ENCODE results near the gene OLA1.

OLA1 gene

DNA sequence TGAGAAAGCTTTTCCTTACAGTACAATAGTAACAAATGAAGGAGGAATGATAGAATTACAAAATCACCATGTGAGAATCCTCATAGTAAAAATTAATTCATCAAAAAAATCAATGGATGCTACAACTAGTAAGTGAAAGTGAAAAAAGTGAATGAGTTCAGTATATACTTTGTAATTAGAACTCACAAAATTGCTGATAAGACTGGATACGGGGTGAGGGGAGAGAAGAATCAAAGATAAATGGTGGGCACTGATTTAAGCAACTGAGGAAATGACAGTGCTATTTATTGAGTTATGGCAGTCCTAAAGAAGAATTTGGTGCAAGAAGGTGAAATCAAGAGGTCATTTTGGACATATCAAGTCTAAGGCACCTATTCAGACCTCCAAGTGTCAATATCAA lies 20.6 kb downstream of the OLA1 start:
- FAIRE-seq (no peak), DNase-seq (ENCODE audit: insufficient read length, low spot score) (no peak)

DNA sequence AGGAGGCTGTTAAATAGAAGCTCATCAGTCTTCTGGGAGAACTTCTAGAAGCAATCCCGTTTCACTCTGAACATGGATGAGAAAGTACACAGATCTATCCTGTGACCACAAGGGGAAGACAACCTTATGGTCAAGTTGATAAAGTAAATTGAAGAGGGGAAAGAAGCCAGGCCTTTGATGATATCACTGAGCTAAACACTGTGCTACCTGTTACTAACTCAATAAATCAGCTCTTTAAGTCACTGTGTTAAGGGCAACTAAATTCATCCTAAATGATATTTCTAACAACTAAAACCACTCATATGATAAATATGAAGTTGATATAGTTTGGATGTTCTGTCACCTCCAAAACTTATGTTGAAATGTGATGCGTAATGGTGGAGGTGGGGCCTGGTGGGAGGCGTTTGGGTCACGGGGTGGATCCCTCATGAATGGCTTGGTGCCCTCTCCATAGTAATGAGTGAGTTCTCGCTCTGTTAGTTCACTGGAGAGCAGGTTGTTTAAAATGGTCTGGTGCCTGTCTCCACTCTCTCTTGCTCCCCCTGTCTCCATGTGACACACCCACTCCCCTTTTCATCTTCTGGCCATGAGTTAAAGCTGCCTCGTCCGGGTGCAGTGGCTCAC lies 23.6 kb downstream of the OLA1 start:
- FAIRE-seq (no peak), DNase-seq (ENCODE audit: insufficient read length, low spot score) (no peak)

DNA sequence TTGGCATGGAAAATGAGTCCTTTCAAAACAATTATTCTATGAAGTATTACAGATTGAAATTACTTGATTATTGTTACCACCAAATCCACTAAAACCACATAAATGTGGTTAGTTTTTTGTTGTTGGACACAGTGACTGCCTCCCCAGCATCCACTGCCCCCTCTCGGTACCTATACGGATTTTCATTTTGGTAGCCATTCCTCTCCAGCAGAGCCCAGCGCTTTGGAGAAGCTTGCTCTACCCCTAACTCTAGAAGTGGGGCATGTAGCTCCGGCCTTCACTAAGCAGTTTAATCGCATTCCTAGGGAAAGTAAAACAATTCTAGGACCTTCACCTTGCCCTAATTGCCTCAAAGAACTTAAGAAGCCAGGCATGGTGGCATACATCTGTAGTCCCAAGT lies 24.2 kb downstream of the OLA1 start:
- no peak for DNase-seq (ENCODE audit: insufficient read length, low spot score)
- FAIRE-seq, result no peak

DNA sequence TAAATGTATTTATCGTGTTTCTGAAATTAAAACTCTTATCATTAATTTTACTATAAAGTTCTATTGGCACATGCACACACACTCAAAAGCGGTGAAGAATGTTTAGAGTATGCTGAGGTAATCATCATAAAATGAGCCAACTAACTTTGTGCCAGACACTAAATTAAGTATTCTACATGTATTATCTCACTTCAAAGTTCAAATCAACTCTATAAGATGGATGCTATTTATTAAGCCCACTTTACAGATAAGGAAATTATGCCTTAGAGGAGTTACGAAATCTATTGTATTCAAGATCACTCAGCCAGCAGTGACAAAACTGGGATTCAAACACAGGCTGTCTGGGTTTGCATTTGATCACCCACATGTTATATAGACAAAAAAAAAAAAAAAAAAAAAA lies 24.9 kb downstream of the OLA1 start:
- no peak for FAIRE-seq
- no peak for DNase-seq (ENCODE audit: insufficient read length, low spot score)

DNA sequence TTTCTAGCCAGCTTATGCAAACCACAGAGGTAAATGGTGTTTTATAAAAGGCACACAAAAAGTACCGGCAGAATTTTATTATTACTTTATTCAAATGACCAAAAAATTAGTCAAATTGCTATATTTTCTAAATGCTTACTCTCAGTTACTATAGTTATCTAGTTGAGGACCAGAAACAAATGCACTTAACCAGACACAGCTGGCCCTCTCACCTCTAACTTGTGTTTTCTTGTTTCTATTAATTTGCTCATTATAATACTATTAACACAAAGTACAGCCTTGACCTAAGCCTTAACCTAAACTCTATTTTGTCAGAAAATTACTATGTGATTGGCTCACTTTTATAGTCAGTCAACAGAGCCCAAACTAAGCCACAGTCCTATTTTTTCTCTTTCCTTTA lies 26.2 kb downstream of the OLA1 start:
- no peak for FAIRE-seq

DNA sequence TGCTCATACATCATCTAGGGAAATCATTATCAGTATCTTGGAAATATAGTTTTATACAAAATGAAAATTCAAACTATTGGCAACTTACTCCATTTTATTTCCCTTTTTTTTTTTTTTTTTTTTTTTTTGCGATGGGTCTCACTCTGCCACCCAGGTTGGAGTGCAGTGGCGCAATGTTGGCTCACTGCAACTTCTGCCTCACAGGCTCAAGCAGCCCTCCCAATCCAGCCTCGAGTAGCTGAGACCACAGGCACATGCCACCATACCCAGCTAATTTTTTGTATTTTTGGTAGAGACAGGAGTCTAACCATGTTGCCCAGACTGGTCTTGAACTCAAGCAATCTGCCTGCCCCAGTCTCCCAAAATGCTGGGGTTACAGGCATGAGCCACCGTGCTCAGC lies 29.0 kb downstream of the OLA1 start:
- no peak for DNase-seq (ENCODE audit: insufficient read length, low spot score)
- FAIRE-seq, result no peak

More for the DNA sequence above, 26.2 kb downstream of the OLA1 start:
- DNase-seq (ENCODE audit: insufficient read length, low spot score), result no peak

DNA sequence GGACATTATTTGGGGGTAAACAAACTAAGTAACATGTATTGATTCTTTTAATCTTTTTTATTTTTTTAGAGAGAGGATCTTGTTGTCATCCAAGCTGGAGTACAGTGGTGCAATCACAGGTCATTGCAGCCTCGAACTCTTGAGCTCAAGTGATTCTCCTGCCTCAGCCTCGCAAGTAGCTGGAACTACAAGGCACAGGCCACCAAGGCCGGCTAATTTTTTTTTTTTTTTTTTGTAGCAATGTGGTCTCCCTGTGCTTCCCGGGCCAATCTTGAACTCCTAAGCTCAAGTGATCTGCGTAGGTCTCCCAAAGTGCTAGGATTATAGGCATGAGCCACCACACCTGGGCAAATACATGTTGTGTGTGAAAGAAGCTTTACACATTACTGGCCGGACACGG lies 29.6 kb downstream of the OLA1 start:
- FAIRE-seq, result no peak
- no peak for DNase-seq (ENCODE audit: insufficient read length, low spot score)

DNA sequence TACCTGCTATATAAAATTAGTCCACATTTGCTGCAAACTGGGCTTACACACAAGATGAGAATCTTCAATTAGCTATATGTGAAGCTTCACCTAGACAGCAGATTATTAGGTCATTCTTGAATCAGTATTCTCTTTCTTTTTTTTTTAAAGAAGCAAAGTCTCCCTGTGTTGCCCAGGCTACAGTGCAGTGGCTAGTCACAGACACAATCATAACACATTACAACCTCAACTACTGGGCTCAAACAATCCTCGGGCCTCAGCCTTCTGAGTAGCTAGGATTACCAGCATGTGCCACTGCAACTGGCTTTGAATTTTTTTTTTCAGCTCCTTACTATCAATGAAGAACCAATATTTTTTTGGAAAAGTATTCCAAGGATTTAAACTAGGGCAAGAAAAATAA lies 30.5 kb downstream of the OLA1 start:
- DNase-seq (ENCODE audit: insufficient read length, low spot score), result no peak
- no peak for FAIRE-seq

DNA sequence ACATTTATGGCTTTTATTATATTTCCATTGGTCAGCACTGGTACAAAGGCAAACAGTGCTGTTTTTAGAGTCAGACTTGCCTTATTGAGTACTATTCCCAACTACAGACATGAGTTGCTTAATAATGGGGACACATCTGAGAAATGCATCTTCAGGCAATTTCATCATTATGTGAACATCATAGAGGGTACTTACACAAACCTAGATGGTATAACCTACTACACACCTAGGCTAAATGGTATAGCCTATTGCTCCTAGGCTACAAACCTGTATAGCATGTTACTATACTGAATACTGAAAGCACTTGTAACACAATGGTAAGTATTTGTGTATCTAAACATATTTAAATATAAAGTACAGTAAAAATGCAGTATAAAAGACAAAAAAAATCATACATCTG lies 36.4 kb downstream of the OLA1 start:
- FAIRE-seq, result no peak
- no peak for DNase-seq (ENCODE audit: insufficient read length, low spot score)

DNA sequence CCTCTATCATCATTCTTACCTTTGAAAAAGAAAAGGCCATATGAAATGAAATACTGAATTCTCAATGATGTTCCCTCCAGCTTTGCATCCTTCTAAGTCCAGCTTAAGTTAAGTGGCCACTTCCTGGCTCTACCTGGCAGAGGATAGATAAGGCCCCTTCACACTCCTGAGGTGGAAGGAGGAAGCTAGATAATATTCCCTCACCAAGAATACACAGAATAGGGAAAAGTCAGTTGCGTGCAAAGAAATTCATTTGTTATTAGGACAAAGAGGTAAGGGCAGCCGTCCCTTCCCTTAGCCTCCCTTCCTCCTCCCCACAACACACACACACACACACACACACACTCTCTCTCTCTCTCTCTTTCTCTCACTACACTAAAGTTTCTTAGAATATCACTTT lies 37.5 kb downstream of the OLA1 start:
- FAIRE-seq (no peak), DNase-seq (ENCODE audit: insufficient read length, low spot score) (no peak)

DNA sequence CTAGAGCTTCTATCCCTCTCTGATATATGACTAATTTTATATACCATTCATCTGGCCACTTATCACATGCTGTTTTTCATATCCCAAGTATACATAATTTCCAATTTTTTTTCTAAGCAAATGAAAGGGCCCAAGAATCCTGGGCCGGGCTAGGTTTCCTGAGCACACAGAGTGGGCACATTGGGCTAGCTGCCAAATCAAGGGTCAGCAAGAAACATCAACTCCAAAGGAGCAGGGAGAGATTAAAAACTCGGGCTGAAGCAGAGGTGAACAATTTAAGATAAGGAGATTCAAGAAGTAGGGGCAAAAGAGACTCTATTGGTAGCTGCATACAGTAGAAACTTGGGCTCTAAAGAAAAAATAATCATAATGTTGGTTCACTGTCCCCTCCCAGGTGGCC lies 39.0 kb downstream of the OLA1 start:
- FAIRE-seq (no peak), DNase-seq (ENCODE audit: insufficient read length, low spot score) (no peak)

DNA sequence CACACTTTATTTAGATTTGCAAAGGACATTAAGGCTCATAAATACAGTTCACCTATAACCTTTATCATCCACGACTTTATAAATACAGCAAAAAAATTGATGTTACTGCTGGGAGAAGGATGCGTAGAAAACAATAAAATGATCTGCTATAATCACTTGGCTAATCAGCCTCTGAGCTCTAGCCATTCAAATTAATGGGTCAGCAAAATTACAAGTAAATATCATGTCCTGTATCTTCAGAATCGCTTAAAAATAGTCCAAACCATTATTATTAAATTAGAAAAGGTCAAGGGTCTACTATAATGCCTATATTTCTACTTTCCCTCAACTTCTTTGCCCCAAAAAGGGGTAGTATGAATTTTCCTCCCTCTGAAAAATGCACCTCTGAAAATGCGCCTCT lies 40.3 kb downstream of the OLA1 start:
- no peak for DNase-seq (ENCODE audit: insufficient read length, low spot score)
- no peak for FAIRE-seq

DNA sequence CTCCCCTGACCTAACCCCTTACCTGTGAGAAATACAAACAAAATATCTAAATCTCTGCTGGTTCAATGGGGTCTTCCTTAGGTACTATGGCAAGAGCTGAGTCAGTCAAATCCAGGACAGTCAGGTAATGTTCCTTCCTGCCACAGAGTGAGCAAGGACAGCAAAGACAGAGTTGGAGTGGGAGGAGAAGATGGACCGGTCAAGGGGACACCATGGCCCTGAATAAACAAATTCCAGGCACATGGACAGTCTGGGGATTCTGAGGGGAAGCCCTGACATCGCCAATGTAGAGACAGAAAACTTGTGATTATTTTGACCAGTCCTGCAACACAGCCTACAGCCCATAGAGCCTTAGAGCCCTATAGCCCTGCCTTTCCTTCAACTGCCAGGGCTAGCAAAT lies 42.8 kb downstream of the OLA1 start:
- no peak for FAIRE-seq

DNA sequence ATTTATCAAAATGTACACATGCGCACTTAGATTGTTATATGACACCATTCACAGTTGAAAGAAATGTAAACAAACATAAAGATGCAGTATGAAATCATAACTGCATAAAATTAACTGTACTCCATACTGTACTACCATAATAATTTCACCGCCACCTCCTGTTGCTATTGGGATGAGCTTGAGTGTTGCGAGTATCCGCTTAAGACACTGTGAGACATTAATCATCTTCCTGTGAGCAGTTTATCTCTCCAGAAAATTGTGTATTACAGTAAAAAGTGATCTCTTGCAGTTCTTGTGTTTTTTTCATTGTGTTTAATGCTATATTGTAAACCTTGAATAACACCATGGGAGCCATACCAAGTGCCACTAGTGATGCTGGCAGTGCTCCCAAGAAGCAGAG lies 46.1 kb downstream of the OLA1 start:
- DNase-seq (ENCODE audit: insufficient read length, low spot score) (no peak), FAIRE-seq (no peak)

More for the DNA sequence above, 42.8 kb downstream of the OLA1 start:
- DNase-seq (ENCODE audit: insufficient read length, low spot score), result no peak

DNA sequence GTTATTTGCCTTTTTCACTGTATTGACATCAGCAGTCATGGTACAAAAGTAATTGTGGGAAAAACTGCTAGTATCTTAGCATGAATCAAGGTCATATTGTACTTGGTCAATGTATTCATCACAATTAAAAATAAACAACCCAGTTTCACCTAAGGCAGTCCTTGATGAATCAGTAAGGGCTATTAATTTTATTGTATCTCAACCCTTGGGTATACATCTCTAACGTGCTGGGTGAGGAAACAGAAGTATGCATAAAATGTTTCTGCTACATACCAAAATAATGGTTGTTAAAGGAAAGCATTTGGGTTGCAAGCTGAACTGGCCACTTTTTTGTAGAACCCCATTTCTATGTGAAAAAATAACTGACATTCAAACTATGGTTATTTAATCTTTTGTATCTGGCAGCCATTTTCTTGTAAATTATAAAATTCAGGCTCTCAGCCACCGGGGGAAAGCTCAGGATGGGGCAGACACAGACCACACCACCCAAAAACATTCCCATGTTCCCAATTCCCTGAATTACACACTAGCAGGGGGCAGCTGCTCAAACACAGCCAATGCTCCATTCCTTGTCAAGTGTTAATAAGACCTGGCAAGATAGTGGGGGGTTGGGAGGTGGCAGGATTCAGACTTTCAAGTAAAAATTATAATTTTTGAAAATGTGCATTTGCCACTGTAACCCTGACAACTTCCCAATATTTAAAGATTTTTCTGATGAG lies 49.3 kb downstream of the OLA1 start:
- DNase-seq (ENCODE audit: insufficient read length, low spot score), result no peak
- FAIRE-seq, result no peak

DNA sequence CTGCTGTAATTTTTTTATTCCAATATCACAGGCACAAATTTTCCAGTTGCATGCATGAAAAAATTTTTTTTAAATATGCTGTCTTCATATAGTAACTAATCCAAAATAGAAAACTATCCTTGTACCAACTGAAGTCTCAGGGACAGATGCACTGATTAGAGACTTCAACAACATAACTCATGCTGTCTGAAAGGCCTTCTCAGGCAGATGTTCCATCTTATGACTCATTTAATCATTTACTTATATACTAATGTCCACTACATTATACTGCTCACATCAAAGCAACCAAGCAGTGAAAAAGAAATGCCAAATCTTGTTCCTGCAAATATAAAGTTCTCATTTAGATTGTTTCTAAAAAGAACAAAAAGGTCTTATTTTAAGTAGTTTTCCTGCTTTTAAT lies 53.1 kb downstream of the OLA1 start:
- DNase-seq (ENCODE audit: insufficient read length, low spot score) (no peak), FAIRE-seq (no peak)

DNA sequence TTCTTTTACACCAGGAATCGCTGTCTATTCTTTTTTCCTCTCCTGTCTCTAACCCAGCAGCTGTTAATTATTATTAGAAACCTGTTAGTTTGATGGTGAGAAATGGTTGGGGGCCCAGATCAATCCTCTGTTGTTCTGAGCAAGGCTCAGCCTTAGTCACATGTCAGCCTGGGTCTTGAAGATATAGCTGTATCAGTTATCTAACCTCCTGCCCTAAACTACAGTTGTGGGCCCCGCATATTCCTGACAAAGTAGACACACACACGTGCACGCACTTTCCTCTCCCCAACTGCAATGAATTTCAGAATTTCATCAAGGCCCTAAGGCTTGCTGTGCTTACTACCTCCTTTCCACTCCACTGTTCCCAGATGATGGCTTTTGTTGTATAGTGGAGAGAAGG lies 54.6 kb downstream of the OLA1 start:
- no peak for FAIRE-seq
- DNase-seq (ENCODE audit: insufficient read length, low spot score), result no peak

DNA sequence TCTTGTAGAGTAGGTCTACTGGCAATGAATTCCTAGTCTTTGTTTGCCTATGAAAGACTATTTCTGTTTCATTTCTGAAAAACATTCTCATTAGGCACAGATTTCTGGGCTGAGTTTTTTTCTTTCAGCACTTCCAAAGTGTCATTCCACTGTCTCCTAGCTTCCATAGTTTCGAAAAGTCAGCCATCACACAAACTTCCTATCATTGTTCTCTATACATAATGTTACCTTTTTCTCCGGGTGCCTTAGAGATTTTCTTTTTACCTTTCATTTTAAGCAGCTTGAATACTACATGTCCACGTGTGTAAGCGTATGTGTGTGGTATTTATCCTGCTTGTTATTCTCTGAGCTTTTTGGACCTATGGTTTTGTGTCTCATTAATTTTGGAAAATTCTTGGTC lies 55.7 kb downstream of the OLA1 start:
- FAIRE-seq (no peak), DNase-seq (ENCODE audit: insufficient read length, low spot score) (no peak)

DNA sequence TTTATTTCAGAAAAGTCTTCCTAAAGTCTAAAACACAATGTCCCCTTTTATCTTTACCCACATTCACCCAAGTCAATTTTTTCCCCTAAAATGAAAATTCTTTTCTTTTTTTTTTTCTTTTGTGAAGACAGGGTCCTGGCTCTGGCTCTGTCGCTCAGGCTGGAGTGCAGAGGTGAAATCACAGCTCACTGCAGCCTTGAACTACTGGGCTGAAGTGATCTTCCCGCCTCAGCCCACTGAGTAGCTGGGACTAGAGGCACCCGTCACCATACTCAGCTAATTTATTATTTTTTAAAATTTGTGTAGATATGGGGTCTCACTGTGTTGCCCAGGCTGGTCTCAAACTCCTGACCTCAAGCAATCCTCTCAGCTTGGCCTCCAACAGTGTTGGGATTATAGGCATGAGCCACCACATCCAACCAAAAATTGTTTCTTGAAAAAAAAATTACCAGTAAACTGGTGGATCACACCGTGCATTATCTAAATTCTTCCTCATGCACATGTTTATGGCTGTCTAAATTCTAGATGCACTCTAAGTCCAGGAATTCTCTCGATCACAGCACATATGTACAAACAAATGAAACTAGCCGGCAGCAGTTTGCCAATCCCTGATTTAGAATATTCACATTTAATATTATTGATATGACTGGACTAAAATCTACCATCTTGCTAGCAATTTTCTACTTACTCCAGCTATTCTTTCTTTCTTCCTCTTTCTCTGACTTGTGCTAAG lies 56.8 kb downstream of the OLA1 start:
- FAIRE-seq, result no peak
- no peak for DNase-seq (ENCODE audit: insufficient read length, low spot score)

DNA sequence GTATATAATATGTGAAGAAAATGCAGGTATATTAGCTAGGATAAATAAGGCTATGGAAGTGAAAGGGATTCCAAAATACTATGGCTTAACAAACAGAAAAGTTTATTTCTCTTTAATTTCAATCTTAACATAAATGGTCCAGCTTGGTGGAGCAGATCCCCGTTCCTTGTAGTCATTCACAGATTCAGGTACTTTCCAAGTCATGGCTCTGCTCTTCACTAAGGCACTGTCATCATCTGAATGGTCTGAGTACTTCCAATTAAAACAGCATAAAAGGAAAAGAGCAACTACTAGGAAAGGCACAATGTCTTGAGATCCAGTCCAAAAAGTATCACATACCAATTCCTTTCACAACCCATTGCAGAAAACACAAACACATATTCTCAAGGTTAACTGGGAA lies 63.4 kb downstream of the OLA1 start:
- no peak for FAIRE-seq

DNA sequence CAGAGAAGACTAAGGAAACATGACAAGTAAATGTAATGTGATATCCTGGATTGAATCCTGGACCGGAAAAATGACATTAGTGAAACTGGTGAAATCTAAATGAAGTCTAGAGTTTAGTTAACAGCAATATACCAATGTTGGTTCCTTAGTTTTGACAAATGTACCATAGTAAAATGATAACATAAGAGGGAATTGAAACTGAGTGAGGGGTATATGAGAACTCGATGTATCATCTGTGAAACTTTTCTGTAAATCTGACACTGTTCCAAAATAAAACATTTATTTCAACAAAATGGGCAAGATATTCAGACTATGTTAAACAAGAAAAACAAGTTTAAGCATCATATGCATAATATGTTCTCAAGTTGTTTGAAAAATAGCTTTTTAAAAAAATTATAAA lies 63.8 kb downstream of the OLA1 start:
- FAIRE-seq (no peak), DNase-seq (ENCODE audit: insufficient read length, low spot score) (no peak)

More for the DNA sequence above, 63.4 kb downstream of the OLA1 start:
- no peak for DNase-seq (ENCODE audit: insufficient read length, low spot score)

DNA sequence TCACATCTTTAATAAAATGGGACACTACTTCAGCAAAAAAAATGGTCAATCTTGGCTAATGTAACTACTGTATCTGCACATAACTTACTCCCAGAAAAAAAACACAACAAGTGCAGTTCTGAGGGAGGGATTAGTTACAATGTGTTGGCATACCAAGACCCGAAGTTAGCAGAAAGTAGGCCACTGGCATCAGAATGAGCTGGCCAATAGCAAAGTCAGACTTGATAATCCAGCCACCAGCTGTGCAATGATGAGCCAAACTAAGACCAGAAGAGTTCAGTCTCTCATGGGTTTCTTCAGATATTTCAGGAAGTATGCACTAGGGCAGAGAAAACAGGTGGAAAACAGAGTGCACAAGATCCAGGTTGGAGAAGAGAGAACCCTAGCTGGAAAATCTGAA lies 65.3 kb downstream of the OLA1 start:
- DNase-seq (ENCODE audit: insufficient read length, low spot score) (no peak), FAIRE-seq (no peak)
